Parathyroid adenoma (tissue), 2 donors: ENCODE measurements around the gene CDX2.
"Not testable (repeated sequence)": the region's sequence is repeated elsewhere in the genome, so short reads cannot be mapped to it uniquely, and the experiment has no call there.

ENCODE experiments used
- H2AFZ ChIP-seq: fragments of 300-600 bp; sonication (generic); one replicate; pipeline ENCODE4 v1.7.0; 2017; ENCODE audit warnings: antibody characterized with exemption, mild to moderate bottlenecking
- H3K27ac ChIP-seq: fragments of 300-600 bp; sonication (generic); one replicate; pipeline ENCODE4 v1.7.0; 2017
- H3K27me3 ChIP-seq: fragments of 300-600 bp; sonication (generic); one replicate; pipeline ENCODE4 v1.7.0; 2017; ENCODE audit warnings: low read length; ENCODE audit not compliant: control insufficient read depth, insufficient read depth
- H3K36me3 ChIP-seq: fragments of 300-600 bp; sonication (generic); one replicate; pipeline ENCODE4 v1.7.0; 2017; ENCODE audit warnings: low read length; ENCODE audit not compliant: control insufficient read depth, insufficient read depth
- H3K4me1 ChIP-seq: fragments of 300-600 bp; sonication (generic); one replicate; pipeline ENCODE4 v1.7.0; 2017; ENCODE audit warnings: control low read depth
- H3K4me2 ChIP-seq: fragments of 300-600 bp; sonication (generic); one replicate; pipeline ENCODE4 v1.7.0; 2017; ENCODE audit warnings: low read length
- H3K4me3 ChIP-seq: fragments of 300-600 bp; sonication (generic); one replicate; pipeline ENCODE4 v1.7.0; 2017; ENCODE audit warnings: low read depth, low read length
- H3K79me2 ChIP-seq: fragments of 300-600 bp; sonication (generic); one replicate; pipeline ENCODE4 v1.7.0; 2017; ENCODE audit warnings: control low read depth
- H3K9ac ChIP-seq: fragments of 300-600 bp; sonication (generic); one replicate; pipeline ENCODE4 v1.7.0; 2017; ENCODE audit warnings: mild to moderate bottlenecking
- H3K9me3 ChIP-seq: fragments of 300-600 bp; sonication (generic); one replicate; pipeline ENCODE4 v1.7.0; 2017; ENCODE audit warnings: low read length; ENCODE audit not compliant: control insufficient read depth
- CTCF ChIP-seq: fragments of 300-600 bp; sonication (generic); IDR thresholded peaks from one replicate; pipeline ENCODE4 v1.7.0; 2017; ENCODE audit warnings: antibody characterized with exemption, mild to moderate bottlenecking
- donor health status: primary hyperparathyroidism.

CDX2 gene

GRCh38 chr13:27966641-27967202 lies 2.4 kb downstream of the CDX2 start:
- H3K27me3 ChIP-seq: peaks cover 21% of the 10 kb centered on the region
- H3K4me3 ChIP-seq: no peak overlapping the region

DNA sequence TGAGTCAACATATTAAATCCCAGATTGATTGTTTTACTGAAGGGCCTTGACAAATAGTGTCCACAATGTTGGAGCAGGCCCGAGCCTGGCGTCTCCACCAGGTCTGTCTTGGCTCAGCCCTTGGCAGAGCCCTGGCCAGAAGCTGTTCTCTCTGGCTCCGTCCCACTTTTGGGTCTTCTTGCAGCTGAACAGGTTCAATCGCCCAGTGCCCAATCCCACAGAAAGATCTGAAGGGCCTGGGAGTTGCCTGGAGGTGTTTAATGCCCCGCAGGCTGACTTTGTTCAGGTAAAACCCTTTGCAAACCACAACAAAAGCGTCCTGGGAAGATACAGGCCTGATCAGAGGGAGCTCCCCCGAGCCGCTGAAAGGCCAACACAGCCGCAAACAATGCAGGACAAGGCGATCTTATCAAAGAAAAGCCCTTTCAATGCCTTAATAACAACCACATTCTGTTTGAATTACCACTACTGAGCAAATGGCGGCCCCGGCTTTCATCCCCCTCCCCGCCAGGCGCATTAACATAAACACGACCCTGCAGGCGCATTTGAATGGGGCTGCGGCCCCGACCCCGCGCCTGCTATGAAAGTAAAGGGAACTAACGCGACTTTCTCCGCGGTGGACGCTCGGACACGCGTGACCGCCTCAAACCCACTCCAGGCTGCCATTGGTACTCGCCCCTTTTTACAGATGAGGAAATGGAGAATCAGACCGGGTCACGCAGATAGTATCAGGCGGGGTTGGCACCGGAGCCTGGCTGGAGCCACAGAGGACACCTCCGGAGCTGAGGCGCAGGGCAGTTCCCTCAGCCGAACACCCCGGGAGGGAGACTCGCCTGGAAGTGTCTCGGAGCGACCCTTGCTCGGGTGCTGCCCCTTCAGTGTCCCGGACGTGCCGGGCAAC lies 3.1 kb downstream of the CDX2 start:
- Histone ChIP-seq H3K36me3 (no peaks in the 10 kb centered on the region), H2AFZ (no peak overlapping the region), H3K4me1 (no peaks in the 10 kb centered on the region), H3K79me2 (no peaks in the 10 kb centered on the region), H3K9me3 (no peaks in the 10 kb centered on the region), H3K27ac (no peak overlapping the region), H3K4me2 (no peak overlapping the region), H3K9ac (no peak overlapping the region), H3K27me3 (peaks cover 22% of the 10 kb centered on the region), H3K4me3 (no peak overlapping the region)
- TF ChIP-seq CTCF: no peak

More at GRCh38 chr13:27966641-27967202, 2.4 kb downstream of the CDX2 start:
- Histone ChIP-seq H3K4me1 (no peaks in the 10 kb centered on the region), H3K79me2 (no peaks in the 10 kb centered on the region), H3K9me3 (no peaks in the 10 kb centered on the region), H3K9ac (no peak overlapping the region), H3K36me3 (no peaks in the 10 kb centered on the region), H3K27ac (no peak overlapping the region), H2AFZ (no peak overlapping the region), H3K4me2 (no peak overlapping the region)
- TF ChIP-seq CTCF: no peak

- Histone ChIP-seq H3K9ac (no peak overlapping the region), H3K27ac (no peak overlapping the region), H2AFZ (no peak overlapping the region), H3K4me2 (no peak overlapping the region), H3K36me3 (no peaks in the 10 kb centered on the region), H3K9me3 (no peaks in the 10 kb centered on the region), H3K27me3 (peaks cover 27% of the 10 kb centered on the region), H3K4me3 (no peak overlapping the region), H3K79me2 (no peaks in the 10 kb centered on the region), H3K4me1 (no peaks in the 10 kb centered on the region)
- no peak for TF ChIP-seq CTCF
Observed at GRCh38 chr13:27965343-27965739, 3.8 kb downstream of the CDX2 start.

DNA sequence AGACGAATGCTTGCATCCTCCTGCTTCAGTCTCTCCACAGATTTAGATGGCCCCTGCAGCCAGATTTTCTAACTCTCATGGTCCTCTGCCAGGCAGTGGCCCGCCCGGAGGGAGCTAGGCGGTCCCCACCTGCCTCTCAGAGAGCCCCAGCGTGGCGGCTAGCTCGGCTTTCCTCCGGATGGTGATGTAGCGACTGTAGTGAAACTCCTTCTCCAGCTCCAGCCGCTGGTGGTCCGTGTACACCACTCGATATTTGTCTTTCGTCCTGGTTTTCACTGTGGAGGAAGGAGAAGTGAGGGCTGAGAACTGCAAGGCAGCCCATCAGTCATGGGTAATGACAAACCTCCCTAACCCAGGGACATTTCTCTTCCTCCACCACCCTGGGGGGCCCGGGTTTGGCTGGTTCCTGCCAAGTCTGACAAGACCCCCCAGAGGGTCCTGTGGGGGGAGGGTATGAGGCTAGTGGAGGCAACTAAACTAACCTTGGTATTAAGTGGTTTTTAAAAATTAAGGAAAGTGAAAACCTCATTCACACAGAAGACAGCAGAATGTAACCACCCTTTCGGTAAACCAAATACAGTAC lies 4.3 kb downstream of the CDX2 start:
- no peaks in the 10 kb centered on the region for H3K36me3 ChIP-seq
- H3K27ac ChIP-seq: no peak overlapping the region
- peaks cover 25% of the 10 kb centered on the region for H3K27me3 ChIP-seq
- no peak overlapping the region for H2AFZ ChIP-seq
- no peak overlapping the region for H3K9ac ChIP-seq
- H3K79me2 ChIP-seq: no peaks in the 10 kb centered on the region
- H3K9me3 ChIP-seq: no peaks in the 10 kb centered on the region
- no peak overlapping the region for H3K4me3 ChIP-seq
- no peak for TF ChIP-seq CTCF
- H3K4me2 ChIP-seq: no peak overlapping the region
- H3K4me1 ChIP-seq: no peaks in the 10 kb centered on the region

DNA sequence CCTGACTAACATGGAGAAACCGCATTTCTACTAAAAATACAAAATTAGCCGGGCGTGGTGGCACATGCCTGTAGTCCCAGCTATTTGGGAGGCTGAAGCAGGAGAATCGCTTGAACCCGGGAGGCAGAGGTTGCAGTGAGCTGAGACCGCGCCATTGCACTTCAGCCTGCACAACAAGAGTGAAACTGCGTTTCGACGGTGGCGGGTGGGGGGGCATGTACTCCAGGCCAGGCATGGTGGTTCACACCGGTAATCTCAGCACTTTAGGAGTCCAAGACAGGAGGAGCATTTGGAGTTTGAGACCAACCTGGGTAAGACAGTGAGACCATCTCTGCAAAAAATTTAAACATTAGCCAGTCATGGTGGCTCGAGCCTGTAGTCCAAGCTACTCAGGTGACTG lies 4.9 kb downstream of the CDX2 start:
- peaks cover 22% of the 10 kb centered on the region for H3K27me3 ChIP-seq
- not testable (repeated sequence) for H3K9me3 ChIP-seq, H3K9ac ChIP-seq, H3K36me3 ChIP-seq, H3K4me3 ChIP-seq, H3K27ac ChIP-seq, H3K4me2 ChIP-seq, H3K4me1 ChIP-seq, H3K79me2 ChIP-seq, H2AFZ ChIP-seq
